ENCODE data around the gene STMN3.
"Not testable (repeated sequence)": the region's sequence is repeated elsewhere in the genome, so short reads cannot be mapped to it uniquely, and the experiment has no call there.

STMN3 gene

GRCh38 chr20:63643499-63643898 lies 9.7 kb downstream of the STMN3 start:
- Mint-ChIP-seq H3K27ac (no peak overlapping the region), H3K27me3 (ENCODE audit: low read depth) (peaks cover 16% of the 10 kb centered on the region), H3K9me3 (no peaks in the 10 kb centered on the region), H3K4me3 (peak overlapping the region; percentile 66), H3K36me3 (ENCODE audit: low read depth) (no peaks in the 10 kb centered on the region), H3K4me1 (ENCODE audit: low read depth) (peaks cover 11% of the 10 kb centered on the region)

- Mint-ChIP-seq H3K27me3 (ENCODE audit: low read depth) (peaks cover 16% of the 10 kb centered on the region), H3K9me3 (no peaks in the 10 kb centered on the region), H3K27ac (peak overlapping the region; percentile 81), H3K4me3 (peak overlapping the region; percentile 57), H3K4me1 (ENCODE audit: low read depth) (peaks cover 14% of the 10 kb centered on the region), H3K36me3 (ENCODE audit: low read depth) (peaks cover 3% of the 10 kb centered on the region)
Measured at GRCh38 chr20:63642527-63643247, 10.5 kb downstream of the STMN3 start.

GRCh38 chr20:63641792-63642523 lies 11.3 kb downstream of the STMN3 start:
- no peaks in the 10 kb centered on the region for H3K9me3 Mint-ChIP-seq
- peaks cover 16% of the 10 kb centered on the region for H3K27me3 Mint-ChIP-seq (ENCODE audit: low read depth)
- peaks cover 3% of the 10 kb centered on the region for H3K36me3 Mint-ChIP-seq (ENCODE audit: low read depth)
- no peak overlapping the region for H3K27ac Mint-ChIP-seq
- H3K4me1 Mint-ChIP-seq (ENCODE audit: low read depth): peaks cover 19% of the 10 kb centered on the region
- H3K4me3 Mint-ChIP-seq: peak overlapping the region; percentile 37

GRCh38 chr20:63641146-63641791 lies 12.0 kb downstream of the STMN3 start:
- H3K9me3 Mint-ChIP-seq: no peaks in the 10 kb centered on the region
- peaks cover 3% of the 10 kb centered on the region for H3K36me3 Mint-ChIP-seq (ENCODE audit: low read depth)
- H3K4me3 Mint-ChIP-seq: peak overlapping the region; percentile 74
- peak overlapping the region; percentile 67 for H3K27ac Mint-ChIP-seq
- H3K27me3 Mint-ChIP-seq (ENCODE audit: low read depth): peaks cover 16% of the 10 kb centered on the region
- H3K4me1 Mint-ChIP-seq (ENCODE audit: low read depth): peaks cover 22% of the 10 kb centered on the region

- Mint-ChIP-seq H3K4me3 (peak overlapping the region; percentile 90), H3K27me3 (ENCODE audit: low read depth) (peaks cover 12% of the 10 kb centered on the region), H3K4me1 (ENCODE audit: low read depth) (peaks cover 25% of the 10 kb centered on the region), H3K27ac (peak overlapping the region; percentile 49)
- not testable (repeated sequence) for H3K36me3 Mint-ChIP-seq (ENCODE audit: low read depth); H3K9me3 Mint-ChIP-seq
Measured at GRCh38 chr20:63640686-63641085, 12.5 kb downstream of the STMN3 start.

- peaks cover 31% of the 10 kb centered on the region for H3K4me1 Mint-ChIP-seq (ENCODE audit: low read depth)
- H3K9me3 Mint-ChIP-seq: no peaks in the 10 kb centered on the region
- H3K27me3 Mint-ChIP-seq (ENCODE audit: low read depth): peaks cover 9% of the 10 kb centered on the region
- H3K36me3 Mint-ChIP-seq (ENCODE audit: low read depth): peaks cover 3% of the 10 kb centered on the region
- H3K4me3 Mint-ChIP-seq: peak overlapping the region; percentile 90
- H3K27ac Mint-ChIP-seq: peak overlapping the region; percentile 100
Measured at GRCh38 chr20:63640086-63640485, 13.1 kb downstream of the STMN3 start.

- Mint-ChIP-seq H3K36me3 (ENCODE audit: low read depth) (peaks cover 3% of the 10 kb centered on the region), H3K4me3 (peak overlapping the region; percentile 90), H3K27me3 (ENCODE audit: low read depth) (peaks cover 6% of the 10 kb centered on the region), H3K4me1 (ENCODE audit: low read depth) (peaks cover 31% of the 10 kb centered on the region), H3K27ac (peak overlapping the region; percentile 100), H3K9me3 (no peaks in the 10 kb centered on the region)
Measured at GRCh38 chr20:63639093-63639975, 13.9 kb downstream of the STMN3 start.

GRCh38 chr20:63636752-63637628 lies 16.2 kb downstream of the STMN3 start:
- no peaks in the 10 kb centered on the region for H3K27me3 Mint-ChIP-seq (ENCODE audit: low read depth)
- peaks cover 37% of the 10 kb centered on the region for H3K4me1 Mint-ChIP-seq (ENCODE audit: low read depth)
- no peaks in the 10 kb centered on the region for H3K9me3 Mint-ChIP-seq
- no peak overlapping the region for H3K4me3 Mint-ChIP-seq
- H3K36me3 Mint-ChIP-seq (ENCODE audit: low read depth): peaks cover 8% of the 10 kb centered on the region
- H3K27ac Mint-ChIP-seq: peak overlapping the region; percentile 52

- Mint-ChIP-seq H3K4me1 (ENCODE audit: low read depth) (peaks cover 37% of the 10 kb centered on the region), H3K36me3 (ENCODE audit: low read depth) (peaks cover 8% of the 10 kb centered on the region), H3K9me3 (no peaks in the 10 kb centered on the region), H3K27ac (peak overlapping the region; percentile 93), H3K27me3 (ENCODE audit: low read depth) (no peaks in the 10 kb centered on the region), H3K4me3 (peak overlapping the region; percentile 66)
Measured at GRCh38 chr20:63635431-63636141, 17.6 kb downstream of the STMN3 start.

GRCh38 chr20:63633732-63634131 lies 19.5 kb downstream of the STMN3 start:
- H3K4me1 Mint-ChIP-seq (ENCODE audit: low read depth): peaks cover 36% of the 10 kb centered on the region
- H3K36me3 Mint-ChIP-seq (ENCODE audit: low read depth): peaks cover 13% of the 10 kb centered on the region
- H3K27me3 Mint-ChIP-seq (ENCODE audit: low read depth): no peaks in the 10 kb centered on the region
- no peaks in the 10 kb centered on the region for H3K9me3 Mint-ChIP-seq
- H3K27ac Mint-ChIP-seq: peak overlapping the region; percentile 76
- peak overlapping the region; percentile 44 for H3K4me3 Mint-ChIP-seq

GRCh38 chr20:63631426-63631825 lies 21.8 kb downstream of the STMN3 start:
- H3K4me1 Mint-ChIP-seq (ENCODE audit: low read depth): peaks cover 32% of the 10 kb centered on the region
- H3K27me3 Mint-ChIP-seq (ENCODE audit: low read depth); H3K9me3 Mint-ChIP-seq; H3K27ac Mint-ChIP-seq; H3K4me3 Mint-ChIP-seq: not testable (repeated sequence)
- H3K36me3 Mint-ChIP-seq (ENCODE audit: low read depth): peaks cover 17% of the 10 kb centered on the region

- not testable (repeated sequence) for H3K27ac Mint-ChIP-seq; H3K9me3 Mint-ChIP-seq; H3K27me3 Mint-ChIP-seq (ENCODE audit: low read depth); H3K4me3 Mint-ChIP-seq
- Mint-ChIP-seq H3K36me3 (ENCODE audit: low read depth) (peaks cover 17% of the 10 kb centered on the region), H3K4me1 (ENCODE audit: low read depth) (peaks cover 31% of the 10 kb centered on the region)
Measured at GRCh38 chr20:63630956-63631355, 22.3 kb downstream of the STMN3 start.

Measured in T-helper 1 cell treated with Interleukin-12 subunit alpha and Interleukin-12 subunit beta and Interleukin-4 antibody, amounts not matched to agents 30 μg/mL and 1 μg/mL, for 36 hours (primary cell).